PFSK-1 (cell line): ENCODE data around the gene KIF1C.

ENCODE experiments used
- FOXP2 ChIP-seq: optimal IDR thresholded peaks from 2 replicates; pipeline ENCODE3; 2011; ENCODE audit warnings: borderline replicate concordance, control low read depth, inconsistent platforms; ENCODE audit not compliant: insufficient read depth; ENCODE audit errors: extremely low read length, extremely low read depth
- POLR2AphosphoS5 ChIP-seq: IDR thresholded peaks from 2 replicates; pipeline ENCODE4 v1.6.1; 2012; ENCODE audit warnings: low read depth, mild to moderate bottlenecking, control low read depth, low read length, moderate library complexity
- SIN3A ChIP-seq: IDR thresholded peaks from 2 replicates; pipeline ENCODE4 v1.6.1; 2012; ENCODE audit warnings: mild to moderate bottlenecking, low read length, moderate library complexity, borderline replicate concordance; ENCODE audit not compliant: insufficient read depth
- TAF1 ChIP-seq: IDR thresholded peaks from 2 replicates; pipeline ENCODE4 v1.6.1; 2012; ENCODE audit warnings: low read length, control low read depth, borderline replicate concordance; ENCODE audit not compliant: insufficient read depth
- TF ChIP-seq, protein P1 (sequence below), 2 experiments: IDR thresholded peaks; 2 replicates each; pipeline versions ENCODE4 v1.6.1 to v1.8.0; 2011 to 2012; ENCODE audit warnings: low read depth in 2 of 2, low read length in 2 of 2, control low read depth in 1 of 2, inconsistent platforms in 1 of 2, mild to moderate bottlenecking in 1 of 2, moderate library complexity in 1 of 2; ENCODE audit not compliant: insufficient read depth in 1 of 2

DNA sequence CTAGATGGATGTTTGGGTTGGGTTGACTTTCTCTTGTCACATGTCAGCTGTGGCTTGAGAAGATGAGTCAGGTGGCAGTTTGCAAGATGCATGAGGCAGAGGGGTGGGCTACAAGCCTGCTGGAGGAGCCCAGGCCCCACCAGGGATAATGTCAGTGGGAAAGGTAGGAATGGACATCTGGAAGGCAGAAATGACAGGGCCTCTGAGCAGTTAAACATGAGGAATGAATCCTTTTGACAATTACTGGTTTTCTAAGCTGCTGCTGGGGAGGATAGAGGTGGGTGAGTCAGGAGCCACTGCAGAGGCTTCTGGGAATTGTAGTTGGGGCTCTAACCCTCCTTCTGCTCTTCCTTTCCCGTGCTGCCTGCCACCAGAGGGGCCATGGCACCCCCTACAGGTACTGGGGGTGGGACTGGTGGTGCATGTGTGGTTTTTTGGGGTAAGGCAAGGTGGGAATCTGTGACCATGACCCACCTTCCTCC is 21.8 kb downstream of the KIF1C start:
- TF ChIP-seq POLR2AphosphoS5 (no peak), FOXP2 (no peak), SIN3A (no peak), TAF1 (no peak)
- TF ChIP-seq, protein P1, sequence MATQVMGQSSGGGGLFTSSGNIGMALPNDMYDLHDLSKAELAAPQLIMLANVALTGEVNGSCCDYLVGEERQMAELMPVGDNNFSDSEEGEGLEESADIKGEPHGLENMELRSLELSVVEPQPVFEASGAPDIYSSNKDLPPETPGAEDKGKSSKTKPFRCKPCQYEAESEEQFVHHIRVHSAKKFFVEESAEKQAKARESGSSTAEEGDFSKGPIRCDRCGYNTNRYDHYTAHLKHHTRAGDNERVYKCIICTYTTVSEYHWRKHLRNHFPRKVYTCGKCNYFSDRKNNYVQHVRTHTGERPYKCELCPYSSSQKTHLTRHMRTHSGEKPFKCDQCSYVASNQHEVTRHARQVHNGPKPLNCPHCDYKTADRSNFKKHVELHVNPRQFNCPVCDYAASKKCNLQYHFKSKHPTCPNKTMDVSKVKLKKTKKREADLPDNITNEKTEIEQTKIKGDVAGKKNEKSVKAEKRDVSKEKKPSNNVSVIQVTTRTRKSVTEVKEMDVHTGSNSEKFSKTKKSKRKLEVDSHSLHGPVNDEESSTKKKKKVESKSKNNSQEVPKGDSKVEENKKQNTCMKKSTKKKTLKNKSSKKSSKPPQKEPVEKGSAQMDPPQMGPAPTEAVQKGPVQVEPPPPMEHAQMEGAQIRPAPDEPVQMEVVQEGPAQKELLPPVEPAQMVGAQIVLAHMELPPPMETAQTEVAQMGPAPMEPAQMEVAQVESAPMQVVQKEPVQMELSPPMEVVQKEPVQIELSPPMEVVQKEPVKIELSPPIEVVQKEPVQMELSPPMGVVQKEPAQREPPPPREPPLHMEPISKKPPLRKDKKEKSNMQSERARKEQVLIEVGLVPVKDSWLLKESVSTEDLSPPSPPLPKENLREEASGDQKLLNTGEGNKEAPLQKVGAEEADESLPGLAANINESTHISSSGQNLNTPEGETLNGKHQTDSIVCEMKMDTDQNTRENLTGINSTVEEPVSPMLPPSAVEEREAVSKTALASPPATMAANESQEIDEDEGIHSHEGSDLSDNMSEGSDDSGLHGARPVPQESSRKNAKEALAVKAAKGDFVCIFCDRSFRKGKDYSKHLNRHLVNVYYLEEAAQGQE (IDR thresholded peaks at IDR 0.05; ENCODE audit: insufficient read depth in 1 of 2, low read depth in 2 of 2, low read length in 2 of 2): no peak
